Stimulated activated naive CD4-positive, alpha-beta T cell (primary cell): ENCODE data around the gene MACF1.
"Not testable (repeated sequence)": the region's sequence is repeated elsewhere in the genome, so short reads cannot be mapped to it uniquely, and the experiment has no call there.

Experiments
- DNase-seq, 6 experiments: peaks; one replicate each; lab custom pipeline; 2025; lab: John Stamatoyannopoulos, UW

Gene MACF1, protein sequence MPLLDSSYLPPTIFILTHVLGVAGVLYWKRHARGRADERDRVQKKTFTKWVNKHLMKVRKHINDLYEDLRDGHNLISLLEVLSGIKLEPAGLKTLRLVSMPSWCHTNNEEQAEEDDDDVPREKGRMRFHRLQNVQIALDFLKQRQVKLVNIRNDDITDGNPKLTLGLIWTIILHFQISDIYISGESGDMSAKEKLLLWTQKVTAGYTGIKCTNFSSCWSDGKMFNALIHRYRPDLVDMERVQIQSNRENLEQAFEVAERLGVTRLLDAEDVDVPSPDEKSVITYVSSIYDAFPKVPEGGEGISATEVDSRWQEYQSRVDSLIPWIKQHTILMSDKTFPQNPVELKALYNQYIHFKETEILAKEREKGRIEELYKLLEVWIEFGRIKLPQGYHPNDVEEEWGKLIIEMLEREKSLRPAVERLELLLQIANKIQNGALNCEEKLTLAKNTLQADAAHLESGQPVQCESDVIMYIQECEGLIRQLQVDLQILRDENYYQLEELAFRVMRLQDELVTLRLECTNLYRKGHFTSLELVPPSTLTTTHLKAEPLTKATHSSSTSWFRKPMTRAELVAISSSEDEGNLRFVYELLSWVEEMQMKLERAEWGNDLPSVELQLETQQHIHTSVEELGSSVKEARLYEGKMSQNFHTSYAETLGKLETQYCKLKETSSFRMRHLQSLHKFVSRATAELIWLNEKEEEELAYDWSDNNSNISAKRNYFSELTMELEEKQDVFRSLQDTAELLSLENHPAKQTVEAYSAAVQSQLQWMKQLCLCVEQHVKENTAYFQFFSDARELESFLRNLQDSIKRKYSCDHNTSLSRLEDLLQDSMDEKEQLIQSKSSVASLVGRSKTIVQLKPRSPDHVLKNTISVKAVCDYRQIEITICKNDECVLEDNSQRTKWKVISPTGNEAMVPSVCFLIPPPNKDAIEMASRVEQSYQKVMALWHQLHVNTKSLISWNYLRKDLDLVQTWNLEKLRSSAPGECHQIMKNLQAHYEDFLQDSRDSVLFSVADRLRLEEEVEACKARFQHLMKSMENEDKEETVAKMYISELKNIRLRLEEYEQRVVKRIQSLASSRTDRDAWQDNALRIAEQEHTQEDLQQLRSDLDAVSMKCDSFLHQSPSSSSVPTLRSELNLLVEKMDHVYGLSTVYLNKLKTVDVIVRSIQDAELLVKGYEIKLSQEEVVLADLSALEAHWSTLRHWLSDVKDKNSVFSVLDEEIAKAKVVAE (N-terminal part only)

DNA sequence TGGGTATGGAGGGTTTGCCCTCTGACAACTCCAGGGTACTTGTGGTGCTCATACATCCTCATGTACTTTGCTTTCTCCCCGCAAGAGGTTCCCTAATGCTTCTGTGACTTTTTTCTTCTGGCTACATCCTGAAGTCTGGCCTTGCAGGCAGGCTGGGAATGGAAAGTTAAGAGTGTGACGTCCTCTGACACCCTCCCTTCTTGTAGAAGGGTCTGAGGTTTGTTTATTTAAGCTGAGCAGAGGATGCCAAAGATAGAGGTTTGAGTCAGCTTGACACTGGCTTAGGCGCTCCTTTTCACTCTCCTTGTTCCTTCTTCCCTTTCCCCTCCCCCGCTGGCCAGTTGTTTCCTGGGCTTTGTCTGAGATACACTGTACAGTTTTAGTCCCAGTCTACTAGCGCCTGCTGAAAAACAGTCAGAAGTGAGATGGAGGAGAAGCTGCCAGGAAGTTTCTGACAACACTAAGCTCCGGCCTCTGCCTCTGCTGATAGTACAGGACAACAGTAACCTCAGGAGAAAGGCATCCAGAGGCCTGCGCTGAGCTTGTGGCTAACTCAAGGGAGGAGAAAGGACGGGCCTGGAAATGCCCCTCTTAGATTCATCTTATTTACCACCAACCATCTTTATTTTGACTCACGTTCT is at the start of gene MACF1:
Gene MACF1 (plus strand): TSS at position 255 of the 641 bp plus-strand sequence. CDS start 328 bp downstream, at position 583.
- DNase-seq = peak in 2 of 6 experiments; percentile 8 to 19

DNA sequence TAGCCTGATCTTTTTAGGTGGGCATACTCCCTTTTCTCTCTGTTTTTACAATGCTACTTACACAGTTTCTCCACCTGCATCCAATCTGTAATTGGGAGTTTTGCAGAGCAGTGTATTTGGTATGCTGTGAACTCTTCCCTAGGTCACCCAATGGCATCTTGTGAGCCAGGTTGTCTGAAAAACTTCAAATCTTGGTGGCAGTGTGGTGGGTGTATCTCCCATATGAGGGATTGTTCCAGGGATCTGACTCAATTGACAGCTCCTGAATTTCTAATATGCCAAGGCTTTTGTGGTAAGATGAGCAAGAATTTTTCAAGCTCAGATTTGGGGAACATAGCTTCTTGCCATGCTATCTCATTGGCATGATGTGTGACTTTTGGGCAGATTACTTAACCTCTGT is 47.2 kb upstream of the MACF1 start:
- DNase-seq = no peak

- no peak for DNase-seq
Measured at GRCh38 chr1:39158327-39159086, 46.0 kb upstream of the MACF1 start.

- no peak for DNase-seq
Measured at GRCh38 chr1:39159224-39160036, 45.1 kb upstream of the MACF1 start.

DNA sequence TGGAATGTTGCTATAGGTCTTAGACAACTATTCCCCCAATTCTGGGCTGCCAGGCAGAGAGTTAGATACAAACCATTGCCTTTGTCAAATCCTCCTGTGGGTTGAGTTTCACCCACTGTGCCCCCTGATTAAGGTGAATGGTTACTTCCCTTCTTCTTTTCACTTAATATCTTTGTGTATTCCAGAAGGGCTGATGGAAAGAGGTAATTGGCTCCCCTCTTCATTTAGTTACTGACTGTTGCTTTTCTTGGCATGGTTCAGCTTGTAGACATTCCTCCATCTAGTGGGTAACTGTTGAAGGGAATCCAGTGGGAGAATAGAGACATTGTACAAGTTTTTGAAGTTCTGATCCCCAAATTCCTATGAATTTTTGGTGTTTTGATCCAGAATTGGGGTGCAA is 43.8 kb upstream of the MACF1 start:
- no peak for DNase-seq

DNA sequence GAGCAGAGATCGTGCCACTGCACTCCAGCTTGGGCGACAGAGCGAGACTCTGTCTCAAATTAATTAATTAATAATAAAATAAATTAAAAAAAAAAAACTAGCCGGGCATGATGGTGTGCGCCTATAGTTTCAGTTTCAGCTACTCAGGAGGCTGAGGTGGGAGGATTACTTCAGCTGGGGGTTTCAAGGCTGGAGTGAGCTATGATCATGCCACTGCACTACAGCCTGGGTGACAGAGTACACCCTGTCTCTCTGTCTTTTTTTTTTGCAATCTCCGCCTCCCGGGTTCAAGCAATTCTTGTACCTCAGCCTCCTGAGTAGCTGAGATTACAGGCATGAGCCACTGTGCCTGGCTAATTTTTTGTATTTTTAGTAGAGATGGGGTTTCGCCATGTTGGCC is 42.7 kb upstream of the MACF1 start:
- DNase-seq = not testable (repeated sequence)

DNA sequence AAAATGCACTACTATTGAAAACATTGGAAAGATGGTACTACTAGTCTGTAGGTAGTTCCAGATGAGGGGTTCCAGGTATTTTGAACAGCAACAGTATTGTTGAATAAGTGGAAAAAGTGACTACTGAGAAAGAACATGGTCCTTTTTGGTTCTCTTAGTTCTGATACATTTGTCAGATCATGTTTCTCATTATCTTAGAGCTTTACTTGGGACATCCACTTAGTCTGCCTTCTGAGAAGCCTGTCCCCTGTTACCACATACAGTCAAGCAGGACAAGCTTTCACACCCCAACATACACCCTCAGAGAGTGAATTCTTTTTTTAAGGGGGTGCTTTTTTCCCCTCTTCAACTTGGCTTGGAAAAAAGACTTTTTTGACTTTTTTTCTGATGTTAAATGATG is 41.0 kb upstream of the MACF1 start:
- DNase-seq = no peak

DNA sequence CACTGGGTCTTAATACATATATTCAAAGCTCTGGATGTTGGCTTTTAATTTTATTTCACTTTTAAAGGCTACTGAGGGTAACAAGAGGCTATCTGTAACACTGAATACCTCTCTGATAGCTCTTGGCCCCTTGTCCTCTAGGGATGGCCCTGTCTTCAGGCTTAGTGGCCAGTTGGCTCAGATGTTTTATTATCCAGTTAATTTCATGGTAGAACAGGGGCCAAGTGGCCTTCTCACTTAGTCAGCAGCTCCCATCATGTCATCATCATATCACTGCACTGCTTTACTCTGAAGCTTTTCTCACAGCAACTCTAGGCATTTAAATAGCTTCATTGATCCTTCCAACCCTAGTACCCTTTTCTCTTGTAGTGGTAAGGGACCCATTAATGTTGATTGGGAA is 40.2 kb upstream of the MACF1 start:
- DNase-seq = no peak

DNA sequence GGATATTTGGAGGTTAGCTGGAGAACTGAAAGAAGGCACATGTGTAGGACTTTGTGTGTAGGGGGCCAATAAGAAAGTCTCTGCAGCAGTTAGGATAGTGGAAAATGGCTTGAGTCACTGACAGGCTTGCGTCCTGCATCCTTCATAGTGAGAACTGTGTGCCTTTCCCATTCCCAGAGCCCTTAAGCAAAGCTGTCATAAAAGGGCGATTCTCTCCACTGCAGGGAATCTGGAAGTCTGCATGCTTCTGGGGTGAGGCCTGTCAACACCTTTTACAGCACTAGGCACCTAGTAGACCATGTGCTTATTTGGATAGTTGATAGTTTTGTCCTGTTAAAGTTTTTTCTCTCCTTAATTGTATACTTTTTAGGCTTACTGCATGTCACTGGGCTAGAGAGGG is 39.4 kb upstream of the MACF1 start:
- DNase-seq = no peak

DNA sequence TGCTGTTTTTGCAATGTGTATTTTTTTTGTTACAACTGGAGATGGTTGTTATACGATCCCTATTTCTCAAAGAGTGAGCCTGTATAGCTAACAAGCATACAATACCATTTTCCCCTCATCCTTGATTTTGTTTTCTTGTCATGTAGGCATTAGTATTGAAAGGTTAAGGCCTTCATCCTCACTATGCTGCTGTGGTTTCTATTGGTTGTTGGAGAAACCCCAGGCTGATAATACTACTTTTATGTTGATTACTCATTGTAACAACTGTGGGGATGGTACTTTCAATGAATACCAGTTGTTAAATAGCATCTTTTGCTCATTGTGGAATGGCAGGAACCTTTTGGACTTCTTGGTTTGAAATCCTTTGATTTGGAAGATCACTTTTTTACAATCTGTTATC is 39.0 kb upstream of the MACF1 start:
- no peak for DNase-seq

DNA sequence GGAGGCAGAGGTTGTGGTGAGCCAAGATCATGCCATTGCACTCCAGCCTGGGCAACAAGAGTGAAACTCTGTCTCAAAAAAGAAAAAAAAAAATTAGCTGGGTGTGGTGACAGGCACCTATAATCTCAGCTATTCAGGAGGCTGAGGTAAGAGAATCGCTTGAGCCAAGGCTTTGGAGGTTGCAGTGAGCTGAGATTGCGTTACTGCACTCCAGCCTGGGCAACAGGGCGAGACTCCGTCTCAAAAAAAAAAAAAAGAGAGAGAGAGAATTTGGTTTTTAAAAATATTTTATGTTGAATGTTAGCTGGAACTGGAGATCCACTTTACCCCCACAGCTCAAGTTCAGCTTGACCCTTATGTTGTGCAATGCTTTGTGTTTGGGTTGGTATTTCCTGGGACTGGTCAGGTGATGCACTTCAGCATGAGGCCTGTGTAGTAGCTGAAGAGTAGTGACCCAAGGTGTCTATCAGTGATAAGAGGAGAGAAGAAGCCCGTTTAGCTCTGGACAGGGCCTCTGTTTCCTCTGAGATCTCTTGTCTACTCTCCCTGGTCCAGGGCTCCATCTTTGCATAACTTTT is 36.8 kb upstream of the MACF1 start:
- no peak for DNase-seq

DNA sequence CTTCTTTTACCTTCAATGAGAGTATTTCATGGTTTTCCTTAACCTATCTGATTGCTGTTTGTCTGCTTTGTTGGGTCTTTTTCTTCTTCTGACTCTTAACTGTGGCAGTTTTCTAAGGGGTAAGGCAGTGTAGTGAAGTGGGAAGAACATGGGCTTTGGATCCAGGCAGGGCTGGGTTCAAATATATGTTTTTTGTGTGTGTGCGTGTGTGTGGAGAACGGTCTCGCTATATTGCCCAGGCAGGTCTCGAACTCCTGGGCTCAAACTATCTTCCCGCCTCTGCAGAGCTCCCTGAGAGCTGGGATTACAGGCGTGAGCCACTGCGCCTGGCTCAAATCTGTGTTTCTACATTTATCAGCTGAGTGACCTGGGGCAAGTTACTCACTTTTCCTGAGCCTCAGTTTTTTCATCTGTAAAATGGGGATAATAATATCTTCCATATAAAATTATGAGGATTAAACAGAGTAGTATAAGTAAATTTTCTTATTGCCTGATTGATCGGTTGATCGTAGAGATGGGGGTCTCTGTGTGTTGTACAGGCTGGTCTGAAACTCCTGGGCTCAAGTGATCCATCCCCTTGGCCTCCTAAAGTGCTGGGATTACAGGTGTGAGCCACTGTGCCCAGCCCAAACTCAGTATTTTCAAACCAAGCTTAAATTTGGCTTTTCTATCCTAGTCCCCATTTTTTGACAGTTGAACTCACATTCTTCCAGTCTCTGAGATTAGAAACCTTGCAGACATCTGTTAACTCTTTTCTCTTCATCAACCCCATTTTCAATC is 36.0 kb upstream of the MACF1 start:
- DNase-seq = no peak

GRCh38 chr1:39170731-39171667 is 33.5 kb upstream of the MACF1 start:
- no peak for DNase-seq

DNA sequence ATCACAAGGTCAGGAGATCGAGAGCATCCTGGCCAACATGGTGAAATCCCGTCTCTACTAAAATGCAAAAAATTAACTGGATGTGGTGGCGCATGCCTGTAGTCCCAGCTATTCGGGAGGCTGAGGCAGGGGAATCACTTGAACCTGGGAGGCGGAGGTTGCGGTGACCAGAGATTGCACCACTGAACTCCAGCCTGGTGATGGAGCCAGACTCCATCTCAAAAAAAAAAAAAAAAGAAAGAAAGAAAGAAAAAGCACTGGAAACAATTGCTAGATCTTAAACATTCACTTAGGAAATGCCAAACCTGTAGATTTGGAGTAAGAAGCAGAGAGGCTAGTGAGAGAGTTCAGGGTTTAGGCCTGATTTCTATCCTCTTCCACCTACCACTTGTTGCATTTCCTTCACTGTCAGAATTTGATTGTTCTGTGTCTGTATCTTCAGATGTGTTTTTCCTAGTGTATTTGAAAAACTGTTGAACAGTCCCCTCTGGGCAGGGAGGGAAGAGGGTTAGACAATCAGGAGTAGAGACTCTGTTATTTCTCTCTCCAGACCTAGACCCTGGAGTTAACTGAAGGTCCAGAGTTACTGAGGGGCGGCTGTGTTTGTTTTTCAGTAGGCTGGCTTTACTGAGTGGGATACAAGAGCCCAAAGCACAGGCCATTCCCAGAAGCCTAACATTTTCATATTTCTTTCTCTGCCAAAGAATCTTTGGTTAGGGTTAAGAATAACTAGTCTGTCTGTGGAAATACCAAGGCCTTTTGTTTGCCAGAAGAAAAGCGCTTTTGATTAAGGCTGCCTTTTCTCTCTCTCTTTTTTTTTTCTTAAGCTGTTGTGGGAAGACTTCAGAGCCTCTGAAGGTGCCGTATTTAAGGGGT is 31.1 kb upstream of the MACF1 start:
- no peak for DNase-seq

DNA sequence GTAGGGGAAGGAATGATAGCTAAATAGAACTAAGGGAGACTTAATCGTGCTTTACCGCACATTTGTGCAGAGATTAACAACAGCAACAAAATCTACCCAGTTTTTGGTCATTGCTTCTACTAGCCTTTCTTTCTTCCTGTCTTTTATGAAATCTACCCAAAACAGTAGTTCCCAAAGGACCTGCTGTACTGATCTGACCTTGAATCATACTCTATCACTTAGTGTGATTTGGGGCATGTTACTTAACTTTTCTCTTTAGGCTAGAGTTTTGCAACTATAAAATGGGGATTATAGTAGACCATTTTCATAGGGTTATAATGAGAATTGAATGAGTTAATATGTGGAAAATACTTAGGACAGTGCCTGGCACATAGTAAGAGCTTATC is 30.5 kb upstream of the MACF1 start:
- no peak for DNase-seq

DNA sequence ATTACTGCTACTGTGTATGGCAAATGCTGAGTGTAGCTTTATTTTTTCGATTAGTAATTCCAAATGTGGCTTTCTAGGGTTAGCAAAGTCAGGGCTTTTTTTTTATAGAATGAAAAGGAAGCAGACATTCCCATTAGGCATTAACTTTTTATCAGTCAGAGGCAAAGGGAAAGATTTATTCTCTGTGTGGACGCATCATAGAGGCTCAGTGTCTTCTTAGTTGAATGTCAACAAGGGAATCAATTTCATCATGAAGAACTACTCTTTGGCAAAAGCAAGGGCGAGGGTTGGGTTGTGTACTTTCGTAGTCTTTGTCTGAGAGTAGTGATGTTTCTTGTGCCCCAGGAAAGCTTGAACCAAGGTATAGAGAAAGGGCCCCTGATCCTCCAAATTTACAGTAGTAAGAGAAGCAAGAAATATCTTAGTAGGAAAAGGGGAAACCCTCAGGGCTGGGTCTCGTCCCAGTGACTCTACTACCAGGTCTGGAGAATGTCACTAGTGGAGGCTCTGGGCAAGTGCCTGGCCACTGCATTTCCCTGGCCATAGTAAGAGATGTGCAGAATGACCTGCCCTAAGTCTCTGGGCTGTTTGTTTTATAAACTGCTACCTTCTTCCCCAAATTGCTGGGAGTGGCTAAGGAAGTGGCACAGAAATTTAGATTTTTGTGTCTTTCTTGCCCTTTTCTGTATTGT is 30.0 kb upstream of the MACF1 start:
- no peak for DNase-seq
